PC-3 (cell line): Measurements from ENCODE around the gene GSDME.

Experiments used
- EZH2 ChIP-seq: fragments of 300-600 bp; sonication (generic); IDR thresholded peaks from one replicate; pipeline ENCODE4 v1.6.1; 2017; ENCODE audit warnings: antibody characterized with exemption, mild to moderate bottlenecking, low read length; ENCODE audit not compliant: unreplicated experiment
- EZH2phosphoT487 ChIP-seq: fragments of 300-600 bp; sonication (generic); IDR thresholded peaks from 2 replicates; pipeline ENCODE4 v1.6.1; 2018; ENCODE audit warnings: mild to moderate bottlenecking, antibody characterized with exemption, low read length, borderline replicate concordance
- TF ChIP-seq, protein P1 (sequence below): fragments of 300-600 bp; sonication (generic); conservative IDR thresholded peaks from 2 replicates; pipeline ENCODE4 v1.5.1; 2017; ENCODE audit warnings: antibody characterized with exemption, low read depth, mild to moderate bottlenecking, low read length

DNA sequence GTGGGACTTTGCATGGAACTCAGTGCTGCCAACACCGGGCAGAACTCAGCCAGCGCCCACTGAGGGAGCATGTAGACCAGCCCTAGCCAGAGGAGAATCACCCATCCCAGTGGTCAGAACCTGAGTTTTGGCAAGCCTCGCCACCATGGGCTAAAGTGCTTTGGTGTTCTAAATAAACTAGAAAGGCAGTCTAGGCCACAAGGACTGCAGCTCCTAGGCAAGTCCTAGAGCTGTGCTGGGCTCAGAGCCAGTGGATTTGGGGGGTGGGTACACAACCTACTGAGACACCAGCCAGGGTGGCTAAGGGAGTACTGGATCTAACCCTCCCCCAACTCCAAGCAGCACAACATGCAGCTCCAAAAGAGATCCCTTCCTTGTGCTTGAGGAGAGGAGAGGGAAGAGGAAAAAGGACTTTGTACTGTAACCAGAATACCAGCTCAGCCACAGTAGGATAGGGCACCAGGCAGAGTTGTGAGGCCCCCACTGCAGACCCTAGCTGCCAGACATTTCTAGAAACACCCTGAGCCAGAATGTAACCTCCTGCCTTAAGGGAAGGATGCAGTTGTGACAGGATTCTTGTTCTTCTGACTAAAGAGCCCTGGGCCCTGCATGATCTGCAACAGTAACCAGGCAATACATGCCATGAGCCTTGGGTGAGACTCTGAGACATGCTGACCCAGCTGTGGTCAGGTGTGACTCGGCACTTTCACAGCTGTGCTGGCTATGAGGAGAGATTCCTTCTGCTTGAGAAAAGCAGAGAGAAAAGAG is 24.4 kb downstream of the GSDME start:
- TF ChIP-seq, protein P1, sequence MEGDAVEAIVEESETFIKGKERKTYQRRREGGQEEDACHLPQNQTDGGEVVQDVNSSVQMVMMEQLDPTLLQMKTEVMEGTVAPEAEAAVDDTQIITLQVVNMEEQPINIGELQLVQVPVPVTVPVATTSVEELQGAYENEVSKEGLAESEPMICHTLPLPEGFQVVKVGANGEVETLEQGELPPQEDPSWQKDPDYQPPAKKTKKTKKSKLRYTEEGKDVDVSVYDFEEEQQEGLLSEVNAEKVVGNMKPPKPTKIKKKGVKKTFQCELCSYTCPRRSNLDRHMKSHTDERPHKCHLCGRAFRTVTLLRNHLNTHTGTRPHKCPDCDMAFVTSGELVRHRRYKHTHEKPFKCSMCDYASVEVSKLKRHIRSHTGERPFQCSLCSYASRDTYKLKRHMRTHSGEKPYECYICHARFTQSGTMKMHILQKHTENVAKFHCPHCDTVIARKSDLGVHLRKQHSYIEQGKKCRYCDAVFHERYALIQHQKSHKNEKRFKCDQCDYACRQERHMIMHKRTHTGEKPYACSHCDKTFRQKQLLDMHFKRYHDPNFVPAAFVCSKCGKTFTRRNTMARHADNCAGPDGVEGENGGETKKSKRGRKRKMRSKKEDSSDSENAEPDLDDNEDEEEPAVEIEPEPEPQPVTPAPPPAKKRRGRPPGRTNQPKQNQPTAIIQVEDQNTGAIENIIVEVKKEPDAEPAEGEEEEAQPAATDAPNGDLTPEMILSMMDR: no peak
- no peak for TF ChIP-seq EZH2phosphoT487
- no peak for TF ChIP-seq EZH2
